Kidney (tissue), 14 donors: Measurements from ENCODE around the gene KCNA10. TPM values are rescaled to one million over a fixed set of nuclear protein-coding genes. Genes with fewer than 3 reads are reported as not detected.

Experiments
- DNase-seq, 5 donors: peaks; one replicate each; pipeline ENCODE4 v3.0.0-alpha.2; 2013 to 2020
- FAIRE-seq: peaks from 2 replicates; lab custom pipeline; 2012; peaks lifted over from hg19 to GRCh38; lab: Jason Lieb, UNC
- H3K27ac ChIP-seq, 2 donors: one replicate each; pipeline ENCODE4 v1.7.0; 2013; ENCODE audit warnings: low read depth in 2 of 2, low read length in 2 of 2, inconsistent platforms in 1 of 2
- H3K27me3 ChIP-seq: one replicate; pipeline ENCODE4 v1.7.1; 2013; ENCODE audit warnings: low read length, inconsistent platforms; ENCODE audit not compliant: control insufficient read depth, insufficient read depth
- H3K36me3 ChIP-seq, 3 donors: one replicate each; pipeline versions ENCODE4 v1.7.0 to v1.7.1; 2013; ENCODE audit warnings: low read length in 3 of 3, control low read depth in 1 of 3, inconsistent platforms in 1 of 3; ENCODE audit not compliant: insufficient read depth in 3 of 3, control insufficient read depth in 2 of 3
- H3K4me1 ChIP-seq, 3 donors: one replicate each; pipeline versions ENCODE4 v1.7.0 to v1.7.1; 2013; ENCODE audit warnings: low read length in 3 of 3, inconsistent platforms in 1 of 3, low read depth in 1 of 3; ENCODE audit not compliant: control insufficient read depth in 2 of 3, insufficient read depth in 2 of 3
- H3K4me3 ChIP-seq, 3 donors: one replicate each; pipeline versions ENCODE4 v1.7.0 to v1.8.1; 2013; ENCODE audit warnings: low read length in 3 of 3, control low read depth in 1 of 3, inconsistent platforms in 1 of 3
- H3K9ac ChIP-seq, 3 donors: one replicate each; pipeline versions ENCODE4 v1.7.0 to v1.7.1; 2013; ENCODE audit warnings: low read length in 3 of 3, control low read depth in 1 of 3, inconsistent platforms in 1 of 3
- H3K9me3 ChIP-seq, 3 donors: one replicate each; pipeline versions ENCODE4 v1.7.0 to v1.7.1; 2013; ENCODE audit warnings: low read length in 3 of 3, control low read depth in 1 of 3, inconsistent platforms in 1 of 3; ENCODE audit not compliant: control insufficient read depth in 2 of 3, insufficient read depth in 1 of 3
- CTCF ChIP-seq: IDR thresholded peaks from 3 replicates; pipeline ENCODE4 v1.5.1; 2012; ENCODE audit warnings: mild to moderate bottlenecking, moderate library complexity, borderline replicate concordance; ENCODE audit not compliant: insufficient read depth; ENCODE audit errors: extremely low read depth
- intact Hi-C: fragments of 100-400 bp; cut with DNase I; formaldehyde crosslinking; loops from one replicate; pipeline ENCODE4 v1.11.1; 2022
- polyA plus RNA-seq: library from polyadenylated mRNA; stranded (reverse); fragments of 350-450 nt; fragmentation: Illumina TruSeq; extraction: RNeasy Lipid Tissue Mini Kit (QIAGEN cat#74804); gene quantifications from one replicate; pipeline ENCODE4 v1.2.3, GENCODE V29; 2014; ENCODE audit warnings: low read depth, low replicate concordance; ENCODE audit not compliant: insufficient read depth
- total RNA-seq: library from RNA; stranded (reverse); fragmentation: NEBNext Ultra II Directional; extraction: Animal tissue kit (Norgen Biotek cat#: 25700); gene quantifications from one replicate; pipeline ENCODE4 v1.2.1, GENCODE V29; 2021
- donor health status: control.
- donor health status: control.
- donor health status: control.
- donor health status: control.
- donor health status: control.
- donor health status: DM: yes; HTN: yes; CAD: no.
- donor health status: Normal renal cell carcinoma (clear cell type).

Gene KCNA10
- total and polyA plus RNA-seq, 2 donors from 2014 or later = not detected

- FAIRE-seq = no peak
Measured at GRCh38 chr1:110520827-110521226, 1.9 kb upstream of the KCNA10 start.

GRCh38 chr1:110515891-110516290 lies 3.1 kb downstream of the KCNA10 start:
- Histone ChIP-seq H3K9ac (no peak overlapping the region), H3K9me3 (no peaks in the 10 kb centered on the region), H3K27me3 (no peaks in the 10 kb centered on the region), H3K4me1 (no peaks in the 10 kb centered on the region), H3K36me3 (no peaks in the 10 kb centered on the region), H3K4me3 (no peak overlapping the region), H3K27ac (no peak overlapping the region)
- DNase-seq (no peak), FAIRE-seq (no peak)
- no peak for TF ChIP-seq CTCF
- intact Hi-C loops = no loop called here

More at GRCh38 chr1:110520827-110521226, 1.9 kb upstream of the KCNA10 start:
- no peak for DNase-seq
- H3K36me3 ChIP-seq = no peaks in the 10 kb centered on the region
- H3K27ac ChIP-seq = no peak overlapping the region
- H3K27me3 ChIP-seq = no peaks in the 10 kb centered on the region
- TF ChIP-seq CTCF = no peak
- H3K9ac ChIP-seq = no peak overlapping the region
- no peaks in the 10 kb centered on the region for H3K9me3 ChIP-seq
- peaks cover 0 to 4% (median 0%) of the 10 kb centered on the region in 3 donors for H3K4me1 ChIP-seq
- H3K4me3 ChIP-seq = no peak overlapping the region
- intact Hi-C loops = no loop called here

GRCh38 chr1:110515041-110515440 lies 3.9 kb downstream of the KCNA10 start:
- no peak for TF ChIP-seq CTCF
- intact Hi-C loops = no loop called here
- Histone ChIP-seq H3K4me3 (no peak overlapping the region), H3K27ac (no peak overlapping the region), H3K27me3 (no peaks in the 10 kb centered on the region), H3K36me3 (no peaks in the 10 kb centered on the region), H3K4me1 (no peaks in the 10 kb centered on the region), H3K9me3 (no peaks in the 10 kb centered on the region), H3K9ac (no peak overlapping the region)
- no peak for FAIRE-seq
- no peak for DNase-seq

GRCh38 chr1:110513511-110513910 lies 5.5 kb downstream of the KCNA10 start:
- FAIRE-seq = no peak
- intact Hi-C loops = no loop called here

More at GRCh38 chr1:110513511-110513910, 5.5 kb downstream of the KCNA10 start:
- H3K27me3 ChIP-seq = no peaks in the 10 kb centered on the region
- no peak overlapping the region for H3K9ac ChIP-seq
- H3K4me1 ChIP-seq = no peaks in the 10 kb centered on the region
- no peak overlapping the region for H3K4me3 ChIP-seq
- H3K27ac ChIP-seq = no peak overlapping the region
- no peaks in the 10 kb centered on the region for H3K36me3 ChIP-seq
- H3K9me3 ChIP-seq = no peaks in the 10 kb centered on the region
- no peak for TF ChIP-seq CTCF
- no peak for DNase-seq
